Measurements from ENCODE around the gene NFE2L2.

GRCh38 chr2:177244244-177244771, 20.2 kb downstream of the NFE2L2 start:
- TF ChIP-seq BRCA1 (IDR thresholded peaks at IDR 0.05) (no peak), BRCA1 (CRISPR knock-in tag; IDR thresholded peaks at IDR 0.05) (no peak), RNF2 (IDR thresholded peaks at IDR 0.05) (no peak), CUX1 (CRISPR knock-in tag; IDR thresholded peaks at IDR 0.05) (no peak)

Data from K562 (cell line).